HepG2 (cell line): ENCODE results near the gene CYLD. TPM values are rescaled to one million over a fixed set of nuclear protein-coding genes. Genes with fewer than 3 reads are reported as not detected.

Source experiments
- ATM ChIP-seq: fragments of 450-650 bp; IDR thresholded peaks from 2 replicates; pipeline ENCODE4 v1.7.1; 2017; ENCODE audit warnings: mild to moderate bottlenecking, borderline replicate concordance
- CREB1 ChIP-seq, 2 experiments: fragments of 450-650 bp in 1 of 2; IDR thresholded peaks; 2 replicates each; pipeline ENCODE4 v1.6.1; 2016 to 2017; ENCODE audit warnings: control low read depth in 1 of 2, mild to moderate bottlenecking in 1 of 2, missing compliant biosample characterization in 1 of 2, missing genetic modification characterization in 1 of 2
- EP300 ChIP-seq, 3 experiments: sonication (generic) in 1 of 3; formaldehyde crosslinking in 1 of 3; IDR thresholded peaks; 2 replicates each; pipeline versions ENCODE4 v1.5.1 to v1.6.1; 2011 to 2020; ENCODE audit warnings: low read depth in 2 of 3, low read length in 2 of 3, borderline replicate concordance in 1 of 3, improper control_type of control experiment in 1 of 3, mild to moderate bottlenecking in 1 of 3, missing genetic modification reagents in 1 of 3, moderate library complexity in 1 of 3
- HMG20B ChIP-seq: conservative IDR thresholded peaks from 2 replicates; pipeline ENCODE4 v1.6.1; 2016; ENCODE audit warnings: missing genetic modification reagents, missing compliant biosample characterization
- KAT2B ChIP-seq: fragments of 150-350 bp; IDR thresholded peaks from 2 replicates; pipeline ENCODE4 v1.6.1; 2014; ENCODE audit warnings: low read depth, low read length, borderline replicate concordance
- MED13 ChIP-seq: sonication (generic); formaldehyde crosslinking; IDR thresholded peaks from 2 replicates; pipeline ENCODE4 v1.5.0; 2020; ENCODE audit warnings: missing genetic modification reagents
- NCOA2 ChIP-seq: sonication (generic); formaldehyde crosslinking; IDR thresholded peaks from 2 replicates; pipeline ENCODE4 v1.8.0; 2022; ENCODE audit warnings: inconsistent platforms
- ZBTB7B ChIP-seq: sonication (generic); formaldehyde crosslinking; IDR thresholded peaks from 2 replicates; pipeline ENCODE4 v1.4.0; 2020; ENCODE audit warnings: missing genetic modification reagents
- ZNF17 ChIP-seq: sonication (generic); formaldehyde crosslinking; IDR thresholded peaks from 2 replicates; pipeline ENCODE4 v1.5.0; 2020; ENCODE audit warnings: mild to moderate bottlenecking, missing genetic modification reagents
- ZNF207 ChIP-seq: fragments of 450-650 bp; IDR thresholded peaks from 2 replicates; pipeline ENCODE4 v1.6.1; 2016; ENCODE audit warnings: antibody characterized with exemption, borderline replicate concordance
- ZNF430 ChIP-seq: sonication (generic); formaldehyde crosslinking; IDR thresholded peaks from 2 replicates; pipeline ENCODE4 v1.9.0; 2021; ENCODE audit warnings: mild to moderate bottlenecking, missing genetic modification reagents
- ZNF614 ChIP-seq: IDR thresholded peaks from 2 replicates; pipeline ENCODE4 v1.6.1; 2018; ENCODE audit warnings: missing biosample characterization, missing genetic modification reagents, inconsistent platforms, borderline replicate concordance
- ZNF766 ChIP-seq: sonication (generic); formaldehyde crosslinking; IDR thresholded peaks from 2 replicates; pipeline ENCODE4 v1.5.0; 2020; ENCODE audit warnings: missing genetic modification reagents, borderline replicate concordance
- ZSCAN21 ChIP-seq: sonication (generic); formaldehyde crosslinking; IDR thresholded peaks from 2 replicates; pipeline ENCODE4 v1.8.0; 2022; ENCODE audit warnings: mild to moderate bottlenecking, missing genetic modification reagents, moderate library complexity, borderline replicate concordance
- polyA plus RNA-seq, 8 experiments: library from polyadenylated mRNA; depleted of rRNA in 3 of 8; stranded (reverse) in 7 of 8; unstranded in 1 of 8; fragments of >200 nt; fragmentation: Illumina TruSeq in 4 of 8; extraction: Trizol in 4 of 8; gene quantifications; 2 replicates each; pipeline versions ENCODE4 v1.2.1 to v1.2.3, GENCODE V29; 2011 to 2016; ENCODE audit warnings: low read depth in 4 of 8, missing spikeins in 1 of 8, mixed read lengths in 1 of 8; ENCODE audit not compliant: insufficient read depth in 1 of 8
- total RNA-seq, 5 experiments: library from RNA; depleted of rRNA; stranded (reverse); fragments of >200 nt; fragmentation: Illumina TruSeq; extraction: Trizol; gene quantifications; 2 replicates each; pipeline ENCODE4 v1.2.3, GENCODE V29; 2016; ENCODE audit warnings: low read depth in 1 of 5
- TF ChIP-seq, protein P1 (sequence below): sonication (generic); formaldehyde crosslinking; IDR thresholded peaks from 2 replicates; pipeline ENCODE4 v1.8.1; 2023; ENCODE audit warnings: missing genetic modification reagents, inconsistent platforms, borderline replicate concordance
- TF ChIP-seq, protein P2 (sequence below): IDR thresholded peaks from 2 replicates; pipeline ENCODE4 v1.4.0; 2020; ENCODE audit warnings: mild to moderate bottlenecking, missing genetic modification reagents
- TF ChIP-seq, protein P3 (sequence below): sonication (generic); formaldehyde crosslinking; IDR thresholded peaks from 2 replicates; pipeline ENCODE4 v1.8.0; 2022; ENCODE audit warnings: missing genetic modification reagents, mild to moderate bottlenecking, moderate library complexity, borderline replicate concordance
- TF ChIP-seq, protein P4 (sequence below): sonication (generic); formaldehyde crosslinking; IDR thresholded peaks from 2 replicates; pipeline ENCODE4 v1.5.0; 2020; ENCODE audit warnings: missing genetic modification reagents
- TF ChIP-seq, protein P5 (sequence below): sonication (generic); formaldehyde crosslinking; IDR thresholded peaks from 2 replicates; pipeline ENCODE4 v1.5.0; 2020; ENCODE audit warnings: mild to moderate bottlenecking, missing genetic modification reagents, moderate library complexity

Gene CYLD
- total and polyA plus RNA-seq, 2 of the 13 experiments (the other 11 are each of a cell fraction or from before 2014, with no cell fraction given) = 6.1 to 11.4 TPM

GRCh38 chr16:50696126-50696525 is 45.8 kb upstream of the CYLD start (continued):
- TF ChIP-seq, protein P1, sequence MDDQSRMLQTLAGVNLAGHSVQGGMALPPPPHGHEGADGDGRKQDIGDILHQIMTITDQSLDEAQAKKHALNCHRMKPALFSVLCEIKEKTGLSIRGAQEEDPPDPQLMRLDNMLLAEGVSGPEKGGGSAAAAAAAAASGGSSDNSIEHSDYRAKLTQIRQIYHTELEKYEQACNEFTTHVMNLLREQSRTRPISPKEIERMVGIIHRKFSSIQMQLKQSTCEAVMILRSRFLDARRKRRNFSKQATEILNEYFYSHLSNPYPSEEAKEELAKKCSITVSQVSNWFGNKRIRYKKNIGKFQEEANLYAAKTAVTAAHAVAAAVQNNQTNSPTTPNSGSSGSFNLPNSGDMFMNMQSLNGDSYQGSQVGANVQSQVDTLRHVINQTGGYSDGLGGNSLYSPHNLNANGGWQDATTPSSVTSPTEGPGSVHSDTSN = no peak
- TF ChIP-seq EP300 (IDR thresholded peaks at IDR 0.05; ENCODE audit: low read depth in 2 of 2, low read length in 2 of 2) = peak in 1 of 2 experiments; percentile 64; a peak in 2 of 4 replicates
- TF ChIP-seq EP300 (CRISPR knock-in tag; IDR thresholded peaks at IDR 0.05; ENCODE audit: borderline replicate concordance) = no peak
- no peak for TF ChIP-seq ZNF17 (CRISPR knock-in tag)
- 0 out of 2 replicates have a peak, but pooled peaks have one; percentile 29 for TF ChIP-seq NCOA2 (CRISPR knock-in tag)
- TF ChIP-seq, protein P2, sequence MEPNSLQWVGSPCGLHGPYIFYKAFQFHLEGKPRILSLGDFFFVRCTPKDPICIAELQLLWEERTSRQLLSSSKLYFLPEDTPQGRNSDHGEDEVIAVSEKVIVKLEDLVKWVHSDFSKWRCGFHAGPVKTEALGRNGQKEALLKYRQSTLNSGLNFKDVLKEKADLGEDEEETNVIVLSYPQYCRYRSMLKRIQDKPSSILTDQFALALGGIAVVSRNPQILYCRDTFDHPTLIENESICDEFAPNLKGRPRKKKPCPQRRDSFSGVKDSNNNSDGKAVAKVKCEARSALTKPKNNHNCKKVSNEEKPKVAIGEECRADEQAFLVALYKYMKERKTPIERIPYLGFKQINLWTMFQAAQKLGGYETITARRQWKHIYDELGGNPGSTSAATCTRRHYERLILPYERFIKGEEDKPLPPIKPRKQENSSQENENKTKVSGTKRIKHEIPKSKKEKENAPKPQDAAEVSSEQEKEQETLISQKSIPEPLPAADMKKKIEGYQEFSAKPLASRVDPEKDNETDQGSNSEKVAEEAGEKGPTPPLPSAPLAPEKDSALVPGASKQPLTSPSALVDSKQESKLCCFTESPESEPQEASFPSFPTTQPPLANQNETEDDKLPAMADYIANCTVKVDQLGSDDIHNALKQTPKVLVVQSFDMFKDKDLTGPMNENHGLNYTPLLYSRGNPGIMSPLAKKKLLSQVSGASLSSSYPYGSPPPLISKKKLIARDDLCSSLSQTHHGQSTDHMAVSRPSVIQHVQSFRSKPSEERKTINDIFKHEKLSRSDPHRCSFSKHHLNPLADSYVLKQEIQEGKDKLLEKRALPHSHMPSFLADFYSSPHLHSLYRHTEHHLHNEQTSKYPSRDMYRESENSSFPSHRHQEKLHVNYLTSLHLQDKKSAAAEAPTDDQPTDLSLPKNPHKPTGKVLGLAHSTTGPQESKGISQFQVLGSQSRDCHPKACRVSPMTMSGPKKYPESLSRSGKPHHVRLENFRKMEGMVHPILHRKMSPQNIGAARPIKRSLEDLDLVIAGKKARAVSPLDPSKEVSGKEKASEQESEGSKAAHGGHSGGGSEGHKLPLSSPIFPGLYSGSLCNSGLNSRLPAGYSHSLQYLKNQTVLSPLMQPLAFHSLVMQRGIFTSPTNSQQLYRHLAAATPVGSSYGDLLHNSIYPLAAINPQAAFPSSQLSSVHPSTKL = peak; percentile 34; the same call in 1 of the 2 replicates
- TF ChIP-seq HMG20B (CRISPR knock-in tag) = 0 out of 2 replicates have a peak, but pooled peaks have one; percentile 32
- peak; percentile 47; the same call in 1 of the 2 replicates for TF ChIP-seq ZBTB7B (CRISPR knock-in tag)
- TF ChIP-seq ZSCAN21 (CRISPR knock-in tag) = no peak
- TF ChIP-seq, protein P3, sequence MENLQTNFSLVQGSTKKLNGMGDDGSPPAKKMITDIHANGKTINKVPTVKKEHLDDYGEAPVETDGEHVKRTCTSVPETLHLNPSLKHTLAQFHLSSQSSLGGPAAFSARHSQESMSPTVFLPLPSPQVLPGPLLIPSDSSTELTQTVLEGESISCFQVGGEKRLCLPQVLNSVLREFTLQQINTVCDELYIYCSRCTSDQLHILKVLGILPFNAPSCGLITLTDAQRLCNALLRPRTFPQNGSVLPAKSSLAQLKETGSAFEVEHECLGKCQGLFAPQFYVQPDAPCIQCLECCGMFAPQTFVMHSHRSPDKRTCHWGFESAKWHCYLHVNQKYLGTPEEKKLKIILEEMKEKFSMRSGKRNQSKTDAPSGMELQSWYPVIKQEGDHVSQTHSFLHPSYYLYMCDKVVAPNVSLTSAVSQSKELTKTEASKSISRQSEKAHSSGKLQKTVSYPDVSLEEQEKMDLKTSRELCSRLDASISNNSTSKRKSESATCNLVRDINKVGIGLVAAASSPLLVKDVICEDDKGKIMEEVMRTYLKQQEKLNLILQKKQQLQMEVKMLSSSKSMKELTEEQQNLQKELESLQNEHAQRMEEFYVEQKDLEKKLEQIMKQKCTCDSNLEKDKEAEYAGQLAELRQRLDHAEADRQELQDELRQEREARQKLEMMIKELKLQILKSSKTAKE (CRISPR knock-in tag) = no peak
- TF ChIP-seq ZNF614 = no peak
- TF ChIP-seq, protein P4, sequence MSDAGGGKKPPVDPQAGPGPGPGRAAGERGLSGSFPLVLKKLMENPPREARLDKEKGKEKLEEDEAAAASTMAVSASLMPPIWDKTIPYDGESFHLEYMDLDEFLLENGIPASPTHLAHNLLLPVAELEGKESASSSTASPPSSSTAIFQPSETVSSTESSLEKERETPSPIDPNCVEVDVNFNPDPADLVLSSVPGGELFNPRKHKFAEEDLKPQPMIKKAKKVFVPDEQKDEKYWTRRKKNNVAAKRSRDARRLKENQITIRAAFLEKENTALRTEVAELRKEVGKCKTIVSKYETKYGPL (CRISPR knock-in tag) = no peak
- TF ChIP-seq ZNF766 = no peak
- no peak for TF ChIP-seq CREB1 (IDR thresholded peaks at IDR 0.05)
- TF ChIP-seq CREB1 (CRISPR knock-in tag; IDR thresholded peaks at IDR 0.05) = no peak
- no peak for TF ChIP-seq ATM
- TF ChIP-seq ZNF207 = no peak
- TF ChIP-seq KAT2B = no peak
- TF ChIP-seq ZNF430 (CRISPR knock-in tag) = no peak
- no peak for TF ChIP-seq MED13 (CRISPR knock-in tag)
- TF ChIP-seq, protein P5, sequence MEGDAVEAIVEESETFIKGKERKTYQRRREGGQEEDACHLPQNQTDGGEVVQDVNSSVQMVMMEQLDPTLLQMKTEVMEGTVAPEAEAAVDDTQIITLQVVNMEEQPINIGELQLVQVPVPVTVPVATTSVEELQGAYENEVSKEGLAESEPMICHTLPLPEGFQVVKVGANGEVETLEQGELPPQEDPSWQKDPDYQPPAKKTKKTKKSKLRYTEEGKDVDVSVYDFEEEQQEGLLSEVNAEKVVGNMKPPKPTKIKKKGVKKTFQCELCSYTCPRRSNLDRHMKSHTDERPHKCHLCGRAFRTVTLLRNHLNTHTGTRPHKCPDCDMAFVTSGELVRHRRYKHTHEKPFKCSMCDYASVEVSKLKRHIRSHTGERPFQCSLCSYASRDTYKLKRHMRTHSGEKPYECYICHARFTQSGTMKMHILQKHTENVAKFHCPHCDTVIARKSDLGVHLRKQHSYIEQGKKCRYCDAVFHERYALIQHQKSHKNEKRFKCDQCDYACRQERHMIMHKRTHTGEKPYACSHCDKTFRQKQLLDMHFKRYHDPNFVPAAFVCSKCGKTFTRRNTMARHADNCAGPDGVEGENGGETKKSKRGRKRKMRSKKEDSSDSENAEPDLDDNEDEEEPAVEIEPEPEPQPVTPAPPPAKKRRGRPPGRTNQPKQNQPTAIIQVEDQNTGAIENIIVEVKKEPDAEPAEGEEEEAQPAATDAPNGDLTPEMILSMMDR = no peak
